ENCODE measurements around the gene UBE2N.

UBE2N gene

DNA sequence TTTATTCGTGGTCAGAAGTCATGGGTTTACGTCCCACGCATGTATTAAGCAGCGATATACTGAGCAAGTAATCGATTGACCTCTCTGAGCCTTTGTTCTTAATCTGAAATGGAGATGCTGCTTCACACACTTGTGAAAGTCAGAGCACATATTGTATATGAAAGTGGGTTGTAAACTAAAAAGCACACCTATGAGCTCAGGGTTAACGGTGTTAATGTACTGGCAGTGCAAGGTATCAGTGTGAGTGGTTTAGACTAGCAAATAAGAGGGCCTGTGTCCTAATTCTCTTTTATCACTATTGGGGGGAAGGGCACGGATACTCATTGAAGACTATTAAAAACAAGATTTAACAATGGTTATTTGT lies 26.2 kb upstream of the UBE2N start:
- Histone ChIP-seq H3K27me3 (replicated peaks; ENCODE audit: insufficient read depth, low read length) (no peaks in the 10 kb centered on the region), H4K20me1 (ENCODE audit: insufficient read depth, low read length) (no peaks in the 10 kb centered on the region), H3K9me2 (replicated peaks; ENCODE audit: insufficient read depth, low read length) (no peaks in the 10 kb centered on the region), H3K4me1 (ENCODE audit: low read length) (0 out of 2 replicates have a peak, but pooled peaks cover 5% of the 10 kb centered on the region), H3K4me3 (ENCODE audit: low read length) (peak overlapping the region; percentile 88), H3K27ac (ENCODE audit: low read length) (peak overlapping the region; percentile 74; the same call in 1 of the 2 replicates), H3K36me3 (replicated peaks; ENCODE audit: insufficient read depth, low read length) (no peaks in the 10 kb centered on the region), H3K79me2 (ENCODE audit: low read length) (peaks cover 37% of the 10 kb centered on the region), H3K9me3 (replicated peaks; ENCODE audit: insufficient read depth, low read length) (no peaks in the 10 kb centered on the region), H3K4me2 (ENCODE audit: low read depth, low read length) (peak overlapping the region; percentile 68), H3F3A (ENCODE audit: insufficient read depth, low read length) (no peaks in the 10 kb centered on the region), H3K9ac (ENCODE audit: low read length) (peak overlapping the region; percentile 73), H2AFZ (ENCODE audit: low read length) (peak overlapping the region; percentile 93)
- peak; percentile 15 for DNase-seq
- TF ChIP-seq CTCF (IDR thresholded peaks at IDR 0.05; ENCODE audit: low read length) (no peak), EZH2phosphoT487 (IDR thresholded peaks at IDR 0.05; ENCODE audit: low read length) (no peak), EZH2 (optimal IDR thresholded peaks at IDR 0.05; ENCODE audit: low read depth, low read length) (no peak)

DNA sequence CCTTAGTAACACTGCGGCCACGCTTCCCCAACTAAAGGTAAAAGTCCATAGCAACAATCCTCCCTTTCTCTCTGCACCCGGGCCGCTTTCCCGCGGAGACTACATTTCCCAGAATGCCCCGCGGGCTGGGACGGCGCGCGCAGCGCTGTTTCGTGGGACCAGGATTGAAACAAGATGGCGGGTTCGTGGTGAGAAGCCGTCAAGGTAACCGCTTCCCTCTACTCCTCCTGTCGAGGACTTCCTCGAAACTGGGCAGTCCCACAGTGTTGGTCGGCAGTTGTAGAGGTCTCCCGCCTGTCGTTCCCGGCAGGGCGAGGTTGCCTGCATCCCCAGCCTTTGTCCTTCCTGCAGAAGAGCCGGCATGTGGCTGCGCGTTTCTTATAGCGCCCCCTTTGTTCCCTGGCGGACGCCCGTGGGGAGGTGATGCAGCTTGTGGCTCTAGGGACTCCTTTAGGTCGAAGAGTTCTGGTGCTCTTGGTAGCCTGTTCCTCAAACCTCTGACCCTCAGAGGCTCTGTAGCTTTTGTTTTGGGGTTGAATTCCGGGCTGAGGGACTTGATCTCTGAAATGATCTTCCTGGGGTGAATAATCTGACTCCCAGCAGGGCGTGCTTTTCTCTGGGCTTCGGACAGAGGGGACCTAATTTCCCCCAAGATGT lies 25.7 kb upstream of the UBE2N start, which contains the start of gene MRPL42:
Gene MRPL42 (plus strand): TSS at position 164 of the 657 bp plus-strand sequence. CDS start 1,772 bp downstream, outside the sequence.
- Histone ChIP-seq H3K36me3 (replicated peaks; ENCODE audit: insufficient read depth, low read length) (no peaks in the 10 kb centered on the region), H4K20me1 (ENCODE audit: insufficient read depth, low read length) (no peaks in the 10 kb centered on the region), H3K4me3 (ENCODE audit: low read length) (peak within 1 kb of the TSS; percentile 88), H3K4me1 (ENCODE audit: low read length) (0 out of 2 replicates have a peak, but pooled peaks cover 5% of the 10 kb centered on the region), H3K27me3 (replicated peaks; ENCODE audit: insufficient read depth, low read length) (no peaks in the 10 kb centered on the region), H3K9ac (ENCODE audit: low read length) (peak within 1 kb of the TSS; percentile 73), H3K9me2 (replicated peaks; ENCODE audit: insufficient read depth, low read length) (no peaks in the 10 kb centered on the region), H3K4me2 (ENCODE audit: low read depth, low read length) (peak within 1 kb of the TSS; percentile 68), H3F3A (ENCODE audit: insufficient read depth, low read length) (no peaks in the 10 kb centered on the region), H2AFZ (ENCODE audit: low read length) (peak within 1 kb of the TSS; percentile 93), H3K27ac (ENCODE audit: low read length) (peak within 1 kb of the TSS; percentile 74; the same call in 1 of the 2 replicates), H3K79me2 (ENCODE audit: low read length) (peaks cover 37% of the 10 kb centered on the region), H3K9me3 (replicated peaks; ENCODE audit: insufficient read depth, low read length) (no peaks in the 10 kb centered on the region)
- peak; percentile 89 for DNase-seq
- TF ChIP-seq EZH2 (optimal IDR thresholded peaks at IDR 0.05; ENCODE audit: low read depth, low read length) (no peak), CTCF (IDR thresholded peaks at IDR 0.05; ENCODE audit: low read length) (peak; percentile 89)

DNA sequence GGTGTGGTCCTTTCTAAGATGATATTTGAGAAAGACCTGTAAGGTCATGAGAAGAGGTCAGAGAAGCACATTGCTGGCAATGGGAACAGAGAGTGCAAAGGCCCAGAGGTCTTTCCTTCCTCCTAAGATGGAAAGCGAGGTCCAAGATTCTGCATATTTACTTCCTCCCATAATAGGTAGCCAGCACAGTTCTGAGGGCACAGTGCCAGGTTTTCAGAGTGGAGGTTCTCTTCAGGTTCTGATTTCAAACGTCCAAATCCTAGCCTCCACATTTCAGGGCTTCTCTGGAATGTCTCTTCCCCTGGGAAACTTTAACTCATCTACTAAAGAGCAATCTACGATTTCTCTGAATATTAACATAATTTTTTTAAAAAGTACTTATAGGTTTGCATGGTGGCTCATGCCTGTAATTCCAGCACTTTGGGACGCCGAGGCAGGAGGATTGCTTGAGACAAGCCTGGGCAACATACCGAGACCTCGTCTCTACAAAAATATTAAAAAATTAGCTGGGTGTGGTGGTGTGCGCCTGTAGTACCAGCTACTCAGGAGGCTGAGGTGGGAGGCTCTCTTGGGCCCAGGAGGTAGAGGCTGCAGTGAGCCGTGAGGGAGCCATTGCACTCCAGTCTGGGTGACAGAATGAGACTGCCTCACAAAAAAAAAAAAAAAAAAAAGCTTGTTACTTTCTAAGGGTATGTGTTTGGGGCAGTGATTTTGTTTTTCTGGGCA lies 25.0 kb upstream of the UBE2N start:
- H3K4me2 ChIP-seq (ENCODE audit: low read depth, low read length) = peak overlapping the region; percentile 68; the same call in 1 of the 2 replicates
- TF ChIP-seq CTCF (IDR thresholded peaks at IDR 0.05; ENCODE audit: low read length) (no peak), EZH2 (optimal IDR thresholded peaks at IDR 0.05; ENCODE audit: low read depth, low read length) (no peak), EZH2phosphoT487 (IDR thresholded peaks at IDR 0.05; ENCODE audit: low read length) (no peak)

More for the DNA sequence above, 25.0 kb upstream of the UBE2N start:
- Histone ChIP-seq H2AFZ (ENCODE audit: low read length) (peak overlapping the region; percentile 93), H3K9ac (ENCODE audit: low read length) (no peak overlapping the region), H3F3A (ENCODE audit: insufficient read depth, low read length) (no peaks in the 10 kb centered on the region), H3K4me1 (ENCODE audit: low read length) (0 out of 2 replicates have a peak, but pooled peaks cover 5% of the 10 kb centered on the region), H3K9me2 (replicated peaks; ENCODE audit: insufficient read depth, low read length) (no peaks in the 10 kb centered on the region), H3K27me3 (replicated peaks; ENCODE audit: insufficient read depth, low read length) (no peaks in the 10 kb centered on the region), H3K79me2 (ENCODE audit: low read length) (peaks cover 37% of the 10 kb centered on the region), H3K36me3 (replicated peaks; ENCODE audit: insufficient read depth, low read length) (no peaks in the 10 kb centered on the region), H4K20me1 (ENCODE audit: insufficient read depth, low read length) (no peaks in the 10 kb centered on the region), H3K27ac (ENCODE audit: low read length) (no peak overlapping the region), H3K4me3 (ENCODE audit: low read length) (peak overlapping the region; percentile 88; the same call in 1 of the 2 replicates), H3K9me3 (replicated peaks; ENCODE audit: insufficient read depth, low read length) (no peaks in the 10 kb centered on the region)
- DNase-seq = no peak
